HCT116 (cell line): Measurements from ENCODE around the gene AMOTL1. TPM values are rescaled to one million over a fixed set of nuclear protein-coding genes. Genes with fewer than 3 reads are reported as not detected.

Experiments
- ATAC-seq: fragments of 200-7000 bp; cut with Tn5 transposase; 2 replicates; pipeline ENCODE4 v1.9.1; 2020; ENCODE audit warnings: mild to moderate bottlenecking, moderate library complexity
- BruUV-seq: library from RNA; stranded (reverse); fragments of 400-500 nt; replicated peaks from 2 replicates; lab custom pipeline; 2021; lab: Mats Ljungman, UMichigan
- CTCF ChIA-PET: fragments of 300-600 bp; sonication (Branson Sonifier 250); formaldehyde crosslinking; loops from one replicate; lab custom pipeline; 2021; ENCODE audit warnings: antibody characterized with exemption; lab: Charles Lee
- POLR2A ChIA-PET: fragments of 300-600, 350-600 bp; sonication (Branson Sonifier 250); formaldehyde crosslinking; loops from one replicate; lab custom pipeline; 2021; ENCODE audit warnings: antibody characterized with exemption; lab: Charles Lee
- RAD21 ChIA-PET, 2 experiments: fragments of 300-600 bp; sonication (Branson Sonifier 250); formaldehyde crosslinking; loops; one replicate each; lab custom pipeline; 2023; ENCODE audit warnings: low total read pairs in 2 of 2; ENCODE audit not compliant: uncharacterized antibody in 2 of 2, unreplicated experiment in 2 of 2, low non-redundant PET in 1 of 2; lab: Charles Lee
- DNase-seq: peaks from one replicate; pipeline ENCODE4 v3.0.0-alpha.2; 2010; ENCODE audit warnings: low read depth, low spot score
- H2AFZ ChIP-seq: fragments of 200-600 bp; shearing (Covaris generic), sonication (generic); 2 replicates; pipeline ENCODE4 v1.6.1; 2017; ENCODE audit warnings: low read depth, mixed run types, mixed read lengths, antibody characterized with exemption, low read length; ENCODE audit not compliant: poor library complexity, severe bottlenecking
- H3K27ac ChIP-seq: 2 replicates; pipeline ENCODE4 v1.5.1; 2012; ENCODE audit warnings: low read depth, low read length
- H3K27me3 ChIP-seq: fragments of 200-600 bp; sonication (generic); 2 replicates; pipeline ENCODE4 v1.6.1; 2016; ENCODE audit warnings: mixed run types, low read length, mixed read lengths; ENCODE audit not compliant: insufficient read depth
- H3K36me3 ChIP-seq, 2 experiments: fragments of 200-500 bp in 1 of 2; fragments of 200-600 bp in 1 of 2; sonication (Bioruptor generic) in 1 of 2; sonication (generic) in 1 of 2; 2 replicates each; pipeline versions ENCODE4 v1.5.1 to v1.6.1; 2014 to 2016; ENCODE audit warnings: low read length in 2 of 2, inconsistent platforms in 1 of 2, mixed read lengths in 1 of 2, mixed run types in 1 of 2; ENCODE audit not compliant: insufficient read depth in 2 of 2, control insufficient read depth in 1 of 2
- H3K4me1 ChIP-seq, 2 experiments: fragments of 200-600 bp in 1 of 2; sonication (generic) in 1 of 2; 2 replicates each; pipeline versions ENCODE4 v1.5.1 to v1.6.1; 2012 to 2017; ENCODE audit warnings: low read length in 2 of 2, inconsistent platforms in 1 of 2, mild to moderate bottlenecking in 1 of 2, mixed read lengths in 1 of 2, mixed run types in 1 of 2, moderate library complexity in 1 of 2; ENCODE audit not compliant: insufficient read depth in 2 of 2, control insufficient read depth in 1 of 2
- H3K4me2 ChIP-seq: fragments of 200-600 bp; sonication (generic); 2 replicates; pipeline ENCODE4 v1.6.1; 2017; ENCODE audit warnings: mixed run types, low read length, mixed read lengths
- H3K4me3 ChIP-seq, 2 experiments: fragments of 200-600 bp in 1 of 2; sonication (generic) in 1 of 2; replicated peaks in 1 of 2; 2 replicates each; pipeline ENCODE4 v1.5.1; 2011 to 2016; ENCODE audit warnings: low read length in 2 of 2, control low read depth in 1 of 2, low read depth in 1 of 2, mild to moderate bottlenecking in 1 of 2, mixed read lengths in 1 of 2, mixed run types in 1 of 2
- H3K79me2 ChIP-seq: fragments of 200-600 bp; sonication (generic); 2 replicates; pipeline ENCODE4 v1.6.1; 2017; ENCODE audit warnings: mild to moderate bottlenecking, mixed run types, low read length, moderate library complexity, mixed read lengths; ENCODE audit not compliant: insufficient read depth
- H3K9ac ChIP-seq: fragments of 200-600 bp; sonication (generic); 2 replicates; pipeline ENCODE4 v1.6.1; 2016; ENCODE audit warnings: low read length, mixed read lengths
- H3K9me2 ChIP-seq: fragments of 200-600 bp; sonication (generic), shearing (Covaris generic); 2 replicates; pipeline ENCODE4 v1.6.1; 2017; ENCODE audit warnings: mixed run types, mild to moderate bottlenecking, moderate library complexity; ENCODE audit not compliant: insufficient read depth
- H3K9me3 ChIP-seq, 2 experiments: fragments of 200-500 bp in 1 of 2; fragments of 200-600 bp in 1 of 2; sonication (Bioruptor generic) in 1 of 2; sonication (generic) in 1 of 2; 2 replicates each; pipeline ENCODE4 v1.6.1; 2014 to 2017; ENCODE audit warnings: low read length in 2 of 2, mixed read lengths in 2 of 2, inconsistent platforms in 1 of 2, low read depth in 1 of 2, mild to moderate bottlenecking in 1 of 2, mixed run types in 1 of 2, moderate library complexity in 1 of 2; ENCODE audit not compliant: control insufficient read depth in 1 of 2, insufficient read depth in 1 of 2
- H4K20me1 ChIP-seq: fragments of 200-600 bp; sonication (generic), shearing (Covaris generic); 2 replicates; pipeline ENCODE4 v1.6.1; 2017; ENCODE audit warnings: mixed run types, mild to moderate bottlenecking, moderate library complexity; ENCODE audit not compliant: insufficient read depth
- CBX3 ChIP-seq: IDR thresholded peaks from 2 replicates; pipeline ENCODE4 v1.6.1; 2012; ENCODE audit warnings: low read depth
- CEBPB ChIP-seq: IDR thresholded peaks from 2 replicates; pipeline ENCODE4 v1.6.1; 2012; ENCODE audit warnings: low read depth
- CTCF ChIP-seq, 3 experiments: fragments of 200-600 bp in 1 of 3; sonication (generic) in 1 of 3; IDR thresholded peaks in 2 of 3; conservative IDR thresholded peaks in 1 of 3; 2 replicates each; pipeline ENCODE4 v1.5.1; 2012 to 2017; ENCODE audit warnings: low read depth in 2 of 3, low read length in 2 of 3, antibody characterized with exemption in 1 of 3, borderline replicate concordance in 1 of 3, control low read depth in 1 of 3, mild to moderate bottlenecking in 1 of 3, mixed read lengths in 1 of 3, mixed run types in 1 of 3, moderate library complexity in 1 of 3; ENCODE audit not compliant: insufficient read depth in 1 of 3
- ELF1 ChIP-seq: IDR thresholded peaks from 2 replicates; pipeline ENCODE4 v1.6.1; 2012; ENCODE audit warnings: low read depth, borderline replicate concordance
- EZH2 ChIP-seq: fragments of 200-600 bp; sonication (generic); IDR thresholded peaks from 2 replicates; pipeline ENCODE4 v1.6.1; 2017; ENCODE audit warnings: antibody characterized with exemption, mixed run types
- EZH2phosphoT487 ChIP-seq: fragments of 200-600 bp; IDR thresholded peaks from 2 replicates; pipeline ENCODE4 v1.6.1; 2018; ENCODE audit warnings: antibody characterized with exemption, borderline replicate concordance
- POLR2A ChIP-seq: IDR thresholded peaks from 2 replicates; pipeline ENCODE4 v1.7.0; 2011; ENCODE audit warnings: borderline replicate concordance; ENCODE audit not compliant: insufficient read depth, insufficient read length; ENCODE audit errors: extremely low read depth
- POLR2AphosphoS5 ChIP-seq: IDR thresholded peaks from 2 replicates; pipeline ENCODE4 v1.6.1; 2011; ENCODE audit warnings: mild to moderate bottlenecking, low read depth, low read length, moderate library complexity
- SIN3A ChIP-seq: IDR thresholded peaks from 2 replicates; pipeline ENCODE4 v1.6.1; 2012; ENCODE audit warnings: low read depth
- SP1 ChIP-seq: IDR thresholded peaks from 2 replicates; pipeline ENCODE4 v1.6.1; 2012; ENCODE audit warnings: low read depth
- TCF7L2 ChIP-seq: IDR thresholded peaks from 2 replicates; pipeline ENCODE4 v1.7.0; 2011; ENCODE audit warnings: borderline replicate concordance, inconsistent platforms; ENCODE audit not compliant: insufficient read depth, insufficient read length; ENCODE audit errors: extremely low read depth
- YY1 ChIP-seq: IDR thresholded peaks from 2 replicates; pipeline ENCODE4 v1.6.1; 2011; ENCODE audit warnings: low read length, low read depth, moderate library complexity, mild to moderate bottlenecking; ENCODE audit not compliant: insufficient replicate concordance; ENCODE audit errors: extremely low read depth
- ZBTB33 ChIP-seq: IDR thresholded peaks from 2 replicates; pipeline ENCODE4 v1.6.1; 2011; ENCODE audit warnings: mild to moderate bottlenecking, low read length, moderate library complexity; ENCODE audit not compliant: insufficient replicate concordance; ENCODE audit errors: extremely low read depth
- ZNF274 ChIP-seq: fragments of 200-500 bp; sonication (Bioruptor generic); IDR thresholded peaks from 2 replicates; pipeline ENCODE4 v1.6.1; 2014; ENCODE audit warnings: mild to moderate bottlenecking, low read depth, low read length, inconsistent platforms
- intact Hi-C: fragments of 100-400 bp; cut with micrococcal nuclease; formaldehyde crosslinking; loops from 2 replicates; pipeline ENCODE4 v1.10.0; 2022
- total RNA-seq: library from RNA; stranded (reverse); gene quantifications from one replicate; pipeline ENCODE4 v1.2.1, GENCODE V29; 2021; ENCODE audit not compliant: unreplicated experiment
- TF ChIP-seq, protein P1 (sequence below): IDR thresholded peaks from 2 replicates; pipeline ENCODE4 v1.6.1; 2012
- TF ChIP-seq, protein P2 (sequence below): IDR thresholded peaks from 2 replicates; pipeline ENCODE4 v1.6.1; 2012

The AMOTL1 gene
- total RNA-seq, 1 experiment from 2014 or later = 27.6 TPM

- BruUV-seq = no TSS peak
- no peaks in the 10 kb centered on the region for H3K9me2 ChIP-seq
- no peak for ATAC-seq
- no peak overlapping the region for H3K4me3 ChIP-seq
- no peak overlapping the region for H3K27ac ChIP-seq
- H3K9ac ChIP-seq = no peak overlapping the region
- TF ChIP-seq CBX3 (no peak), YY1 (no peak), POLR2AphosphoS5 (no peak), EZH2 (no peak), ELF1 (no peak), ZBTB33 (no peak), CTCF (IDR thresholded peaks at IDR 0.05 in 2 of 3, conservative IDR thresholded peaks at IDR 0.05 in 1 of 3; ENCODE audit: borderline replicate concordance in 1 of 3, insufficient read depth in 1 of 3, low read depth in 2 of 3, low read length in 2 of 3) (no peak), SP1 (no peak), POLR2A (no peak), SIN3A (no peak), CEBPB (no peak), TCF7L2 (no peak), ZNF274 (no peak), EZH2phosphoT487 (no peak)
- TF ChIP-seq, protein P1, sequence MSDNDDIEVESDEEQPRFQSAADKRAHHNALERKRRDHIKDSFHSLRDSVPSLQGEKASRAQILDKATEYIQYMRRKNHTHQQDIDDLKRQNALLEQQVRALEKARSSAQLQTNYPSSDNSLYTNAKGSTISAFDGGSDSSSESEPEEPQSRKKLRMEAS = no peak
- TF ChIP-seq, protein P2, sequence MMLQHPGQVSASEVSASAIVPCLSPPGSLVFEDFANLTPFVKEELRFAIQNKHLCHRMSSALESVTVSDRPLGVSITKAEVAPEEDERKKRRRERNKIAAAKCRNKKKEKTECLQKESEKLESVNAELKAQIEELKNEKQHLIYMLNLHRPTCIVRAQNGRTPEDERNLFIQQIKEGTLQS = no peak
- RAD21 ChIA-PET = no interaction called here
- H3K36me3 ChIP-seq = no peaks in the 10 kb centered on the region
- H4K20me1 ChIP-seq = no peaks in the 10 kb centered on the region
- no peaks in the 10 kb centered on the region for H3K79me2 ChIP-seq
- intact Hi-C loops = no loop called here
- H3K4me1 ChIP-seq = peaks cover 13 to 20% of the 10 kb centered on the region in 2 experiments
- CTCF ChIA-PET = no interaction called here
- H2AFZ ChIP-seq = no peak overlapping the region
- no peak for DNase-seq
- no peak overlapping the region for H3K4me2 ChIP-seq
- POLR2A ChIA-PET = no interaction called here
- H3K9me3 ChIP-seq = no peaks in the 10 kb centered on the region
- H3K27me3 ChIP-seq = no peaks in the 10 kb centered on the region
These were observed 39.6 kb upstream of the AMOTL1 start for GRCh38 chr11:94728541-94728940.
